GM12878 (cell line): ENCODE results near the gene TMEM109. TPM values are rescaled to one million over a fixed set of nuclear protein-coding genes. Genes with fewer than 3 reads are reported as not detected.

ENCODE experiments used
- ATAC-seq: fragments of 200-7000 bp; cut with Tn5 transposase; 3 replicates; pipeline ENCODE4 v1.9.1; 2020; ENCODE audit warnings: mild to moderate bottlenecking, moderate library complexity
- BruUV-seq: library from RNA; stranded (reverse); fragments of 400-500 nt; replicated peaks from 2 replicates; lab custom pipeline; 2021; lab: Mats Ljungman, UMichigan
- CTCF ChIA-PET: fragments of 300-600 bp; sonication (Branson Sonifier 250); formaldehyde crosslinking; extraction: SDS; loops from one replicate; lab custom pipeline; 2021; ENCODE audit warnings: inconsistent platforms; lab: Yijun Ruan, JAX
- POLR2A ChIA-PET: fragments of 350-600 bp; formaldehyde crosslinking; extraction: SDS; loops from one replicate; lab custom pipeline; 2021; ENCODE audit warnings: inconsistent platforms; lab: Charles Lee
- RAD21 ChIA-PET: fragments of 300-600 bp; sonication (Branson Sonifier 250); formaldehyde crosslinking; loops from one replicate; lab custom pipeline; 2023; ENCODE audit warnings: antibody characterized with exemption; ENCODE audit not compliant: unreplicated experiment; lab: Charles Lee
- SMC1A ChIA-PET: fragments of 300-600 bp; sonication (Branson Sonifier 250); formaldehyde crosslinking; loops from one replicate; lab custom pipeline; 2023; ENCODE audit not compliant: unreplicated experiment, uncharacterized antibody; lab: Charles Lee
- DNase-seq: peaks from one replicate; pipeline ENCODE4 v3.0.0-alpha.2; 2011; ENCODE audit warnings: low read depth, low spot score
- FAIRE-seq: peaks from 3 replicates; lab custom pipeline; 2011; peaks lifted over from hg19 to GRCh38; lab: Jason Lieb, UNC
- H2AFZ ChIP-seq: 2 replicates; pipeline ENCODE4 v1.6.0; 2011; ENCODE audit warnings: low read depth, low read length, control low read depth; ENCODE audit not compliant: control insufficient read depth
- H3K27ac ChIP-seq: 2 replicates; pipeline ENCODE4 v1.5.1; 2011; ENCODE audit warnings: control low read depth; ENCODE audit not compliant: control insufficient read depth, insufficient read depth
- H3K27me3 ChIP-seq, 2 experiments: replicated peaks in 1 of 2; 2 replicates each; pipeline versions ENCODE4 v1.6.0 to v1.6.1; 2011; ENCODE audit warnings: low read length in 1 of 2; ENCODE audit not compliant: control insufficient read depth in 2 of 2, insufficient read depth in 2 of 2
- H3K36me3 ChIP-seq, 2 experiments: 2 replicates each; pipeline ENCODE4 v1.5.1; 2011; ENCODE audit warnings: low read length in 1 of 2; ENCODE audit not compliant: control insufficient read depth in 2 of 2, insufficient read depth in 2 of 2
- H3K4me1 ChIP-seq: 2 replicates; pipeline ENCODE4 v1.6.1; 2011; ENCODE audit warnings: mild to moderate bottlenecking, low read length, moderate library complexity, mixed read lengths; ENCODE audit not compliant: control insufficient read depth, insufficient read depth
- H3K4me2 ChIP-seq: 2 replicates; pipeline ENCODE4 v1.6.0; 2011; ENCODE audit warnings: control low read depth; ENCODE audit not compliant: control insufficient read depth, insufficient read depth
- H3K4me3 ChIP-seq: fragments of 200-600 bp; sonication (generic); 2 replicates; pipeline ENCODE4 v1.5.1; 2016
- H3K79me2 ChIP-seq: 2 replicates; pipeline ENCODE4 v1.6.0; 2011; ENCODE audit warnings: low read length; ENCODE audit not compliant: control insufficient read depth, insufficient read depth
- H3K9ac ChIP-seq: 2 replicates; pipeline ENCODE4 v1.8.0; 2011; ENCODE audit warnings: low read length, control low read depth, mixed read lengths; ENCODE audit not compliant: control insufficient read depth, insufficient read depth
- H3K9me3 ChIP-seq: replicated peaks from 3 replicates; pipeline ENCODE4 v1.5.1; 2011; ENCODE audit warnings: mild to moderate bottlenecking, low read length; ENCODE audit not compliant: control insufficient read depth, insufficient read depth
- H4K20me1 ChIP-seq: 2 replicates; pipeline ENCODE4 v1.6.0; 2011; ENCODE audit not compliant: control insufficient read depth, insufficient read depth
- ATF2 ChIP-seq: IDR thresholded peaks from 2 replicates; pipeline ENCODE4 v1.6.1; 2012; ENCODE audit warnings: low read length, inconsistent platforms
- BACH1 ChIP-seq: fragments of 450-650 bp; IDR thresholded peaks from 2 replicates; pipeline ENCODE4 v1.6.1; 2017; ENCODE audit warnings: mild to moderate bottlenecking, borderline replicate concordance
- BRCA1 ChIP-seq: IDR thresholded peaks from 2 replicates; pipeline ENCODE4 v1.6.1; 2011; ENCODE audit warnings: low read depth, low read length, improper control_type of control experiment
- CREB1 ChIP-seq: IDR thresholded peaks from 2 replicates; pipeline ENCODE4 v1.6.1; 2012; ENCODE audit warnings: low read depth, mild to moderate bottlenecking, inconsistent platforms
- EGR1 ChIP-seq, 2 experiments: IDR thresholded peaks; 1 replicate in 1 of 2; 2 replicates in 1 of 2; pipeline ENCODE4 v1.6.1; 2011 to 2012; ENCODE audit warnings: low read depth in 2 of 2, low read length in 2 of 2, borderline replicate concordance in 1 of 2, mild to moderate bottlenecking in 1 of 2, moderate library complexity in 1 of 2
- EP300 ChIP-seq, 2 experiments: fragments of 150-350 bp in 1 of 2; IDR thresholded peaks; 2 replicates each; pipeline ENCODE4 v1.6.1; 2011 to 2012; ENCODE audit warnings: low read depth in 2 of 2, low read length in 2 of 2, borderline replicate concordance in 1 of 2, improper control_type of control experiment in 1 of 2, inconsistent platforms in 1 of 2; ENCODE audit not compliant: control insufficient read depth in 1 of 2
- MYB ChIP-seq: fragments of 150-350 bp; IDR thresholded peaks from 2 replicates; pipeline ENCODE4 v1.6.1; 2014; ENCODE audit warnings: mild to moderate bottlenecking, low read depth, low read length, borderline replicate concordance
- MYC ChIP-seq: IDR thresholded peaks from 2 replicates; pipeline ENCODE4 v1.6.1; 2011; ENCODE audit warnings: mild to moderate bottlenecking, low read length, moderate library complexity, inconsistent platforms; ENCODE audit not compliant: insufficient read depth, insufficient replicate concordance, insufficient read length, severe bottlenecking
- POLR2A ChIP-seq: IDR thresholded peaks from 2 replicates; pipeline ENCODE4 v1.6.1; 2011; ENCODE audit warnings: low read depth, mild to moderate bottlenecking, low read length
- SUPT20H ChIP-seq: IDR thresholded peaks from 2 replicates; pipeline ENCODE4 v1.6.1; 2011; ENCODE audit warnings: low read depth, mild to moderate bottlenecking, low read length, moderate library complexity, borderline replicate concordance; ENCODE audit not compliant: control insufficient read depth
- TARDBP ChIP-seq: IDR thresholded peaks from 2 replicates; pipeline ENCODE4 v1.6.1; 2016; ENCODE audit warnings: borderline replicate concordance
- YBX1 ChIP-seq: fragments of 450-650 bp; IDR thresholded peaks from 2 replicates; pipeline ENCODE4 v1.6.1; 2016; ENCODE audit warnings: antibody characterized with exemption
- WGBS: methylation state at CpG from one replicate; pipeline ENCODE4 v1.1.6; 2016; ENCODE audit warnings: low lambda C conversion rate; ENCODE audit not compliant: insufficient replicate concordance, insufficient coverage; ENCODE audit errors: missing lambda C conversion rate; 5-methylcytosine and 5-hydroxymethylcytosine counted together
- in situ Hi-C: fragments of 300-500 bp; cut with MboI; formaldehyde crosslinking; loops from 9 replicates; pipeline ENCODE4 v1.14.3; 2018; ENCODE audit warnings: mixed read lengths
- intact Hi-C: fragments of 100-400 bp; cut with micrococcal nuclease; formaldehyde crosslinking; loops from one replicate; pipeline ENCODE4 v1.14.2; 2022; ENCODE audit not compliant: unreplicated experiment
- polyA plus RNA-seq, 11 experiments: library from polyadenylated mRNA; depleted of rRNA in 4 of 11; unstranded in 6 of 11; stranded (reverse) in 5 of 11; fragments of >200 nt; fragmentation: Nextera tagmentation in 4 of 11; fragmentation: Illumina TruSeq in 1 of 11; extraction: Ambion mirVana in 4 of 11; extraction: Trizol in 1 of 11; gene quantifications; 1 replicate in 1 of 11; 2 replicates in 10 of 11; pipeline versions ENCODE4 v1.2.1 to v1.2.3, GENCODE V29; 2011 to 2016; ENCODE audit warnings: inconsistent platforms in 2 of 11, missing spikeins in 2 of 11, low read depth in 1 of 11
- total RNA-seq, 4 experiments: library from RNA; depleted of rRNA in 3 of 4; stranded (reverse); fragments of >200 nt in 3 of 4; fragmentation: Illumina TruSeq in 1 of 4; extraction: Trizol in 1 of 4; gene quantifications; 2 replicates each; pipeline versions ENCODE4 v1.2.1 to v1.2.3, GENCODE V29; 2013 to 2021

Gene TMEM109
- total and polyA plus RNA-seq, 10 of the 15 experiments (the other 5 are each of a cell fraction or from before 2014, with no cell fraction given): 21.9 to 199 (median 85.2) TPM

- Histone ChIP-seq H4K20me1 (no peaks in the 10 kb centered on the region), H3K4me3 (no peak overlapping the region), H3K79me2 (no peaks in the 10 kb centered on the region), H3K27me3 (no peaks in the 10 kb centered on the region), H3K9me3 (no peaks in the 10 kb centered on the region), H3K4me2 (no peak overlapping the region), H3K4me1 (peaks cover 17% of the 10 kb centered on the region), H3K36me3 (peaks cover 2 to 12% of the 10 kb centered on the region in 2 experiments), H3K27ac (no peak overlapping the region), H3K9ac (no peak overlapping the region), H2AFZ (no peak overlapping the region)
- CTCF ChIA-PET: interaction anchor here (0.5 kb wide), 1 partner anchor 394 kb away, joined by 3 read pairs; no protein-coding TSS in a partner anchor
- DNase-seq: no peak
- POLR2A ChIA-PET: interaction anchor here (0.6 to 1.7 kb wide), 2 partner anchors 21 to 291 kb away, joined by 3 to 5 read pairs; no protein-coding TSS in a partner anchor
- TF ChIP-seq MYB (no peak), BACH1 (no peak), EGR1 (IDR thresholded peaks at IDR 0.05; ENCODE audit: borderline replicate concordance in 1 of 2, low read depth in 2 of 2, low read length in 2 of 2) (no peak), TARDBP (no peak), BRCA1 (no peak), SUPT20H (no peak), POLR2A (peak; percentile 15), CREB1 (0 out of 2 replicates have a peak, but pooled peaks have one; percentile 10), MYC (no peak), ATF2 (peak; percentile 33; the same call in 1 of the 2 replicates), YBX1 (no peak), EP300 (IDR thresholded peaks at IDR 0.05; ENCODE audit: borderline replicate concordance in 1 of 2, control insufficient read depth in 1 of 2, low read depth in 2 of 2, low read length in 2 of 2) (no peak)
- intact Hi-C loops: no loop called here
- RAD21 ChIA-PET: no interaction called here
- WGBS: 80% methylated on average over 27 of the region's 37 CpGs
- SMC1A ChIA-PET: interaction anchor here (1.0 to 2.3 kb wide), 3 partner anchors 11 to 18 kb away, joined by 3 to 19 read pairs (median 4); no protein-coding TSS in a partner anchor
- in situ Hi-C loops: no loop called here
- FAIRE-seq: no peak
- BruUV-seq: TSS peak; percentile 29
- no peak for ATAC-seq
These were observed 19.6 kb downstream of the TMEM109 start for GRCh38 chr11:60933416-60934123.
